Sigmoid colon (tissue), 4 donors: ENCODE results near the gene SETBP1.

Source experiments
- POLR2AphosphoS5 ChIP-seq, 4 donors: sonication (generic); formaldehyde crosslinking; IDR thresholded peaks; one replicate each; pipeline ENCODE4 v1.6.1; 2017; ENCODE audit warnings: antibody characterized with exemption in 4 of 4
- TF ChIP-seq, protein P1 (sequence below), 4 experiments: fragments of 450-650 bp in 3 of 4; fragments of 200-600 bp in 1 of 4; IDR thresholded peaks; one replicate each; pipeline ENCODE4 v1.5.1; 2016 to 2019; ENCODE audit warnings: antibody characterized with exemption in 4 of 4, mild to moderate bottlenecking in 3 of 4, moderate library complexity in 2 of 4

DNA sequence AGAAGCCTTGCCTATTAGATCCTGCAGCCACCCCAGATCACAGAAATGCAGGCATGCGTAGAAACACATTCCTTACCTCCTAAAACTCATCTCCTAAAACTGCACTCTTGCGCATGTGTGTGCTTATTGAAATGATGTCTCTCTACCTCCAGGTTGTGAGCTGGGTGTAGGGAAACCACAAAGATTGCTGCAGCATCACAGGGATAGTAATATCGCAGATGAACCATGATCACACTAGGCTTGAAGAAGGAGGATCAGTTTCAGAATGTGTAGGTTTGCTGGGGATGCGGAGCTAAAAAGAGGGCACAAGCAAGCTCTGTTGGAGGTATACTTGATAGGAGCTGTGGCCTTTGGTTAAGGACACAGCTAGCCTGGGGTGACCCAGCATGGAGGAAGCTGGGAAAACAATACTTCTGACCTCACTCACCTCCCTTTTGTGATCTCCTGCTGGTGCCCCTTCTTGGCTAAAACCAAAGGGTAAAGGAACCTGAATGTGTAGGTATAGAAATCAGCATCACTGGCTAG lies 118.8 kb downstream of the SETBP1 start:
- TF ChIP-seq POLR2AphosphoS5 (IDR thresholded peaks at IDR 0.05), result no peak
- TF ChIP-seq, protein P1, sequence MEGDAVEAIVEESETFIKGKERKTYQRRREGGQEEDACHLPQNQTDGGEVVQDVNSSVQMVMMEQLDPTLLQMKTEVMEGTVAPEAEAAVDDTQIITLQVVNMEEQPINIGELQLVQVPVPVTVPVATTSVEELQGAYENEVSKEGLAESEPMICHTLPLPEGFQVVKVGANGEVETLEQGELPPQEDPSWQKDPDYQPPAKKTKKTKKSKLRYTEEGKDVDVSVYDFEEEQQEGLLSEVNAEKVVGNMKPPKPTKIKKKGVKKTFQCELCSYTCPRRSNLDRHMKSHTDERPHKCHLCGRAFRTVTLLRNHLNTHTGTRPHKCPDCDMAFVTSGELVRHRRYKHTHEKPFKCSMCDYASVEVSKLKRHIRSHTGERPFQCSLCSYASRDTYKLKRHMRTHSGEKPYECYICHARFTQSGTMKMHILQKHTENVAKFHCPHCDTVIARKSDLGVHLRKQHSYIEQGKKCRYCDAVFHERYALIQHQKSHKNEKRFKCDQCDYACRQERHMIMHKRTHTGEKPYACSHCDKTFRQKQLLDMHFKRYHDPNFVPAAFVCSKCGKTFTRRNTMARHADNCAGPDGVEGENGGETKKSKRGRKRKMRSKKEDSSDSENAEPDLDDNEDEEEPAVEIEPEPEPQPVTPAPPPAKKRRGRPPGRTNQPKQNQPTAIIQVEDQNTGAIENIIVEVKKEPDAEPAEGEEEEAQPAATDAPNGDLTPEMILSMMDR (IDR thresholded peaks at IDR 0.05), result no peak
